IPS DF 19.7 (cell line): ENCODE data around the gene AMBRA1.

Experiments
- DNase-seq: peaks from one replicate; pipeline ENCODE4 v3.0.0-alpha.2; 2013; ENCODE audit warnings: low read depth, low spot score

AMBRA1 gene

DNA sequence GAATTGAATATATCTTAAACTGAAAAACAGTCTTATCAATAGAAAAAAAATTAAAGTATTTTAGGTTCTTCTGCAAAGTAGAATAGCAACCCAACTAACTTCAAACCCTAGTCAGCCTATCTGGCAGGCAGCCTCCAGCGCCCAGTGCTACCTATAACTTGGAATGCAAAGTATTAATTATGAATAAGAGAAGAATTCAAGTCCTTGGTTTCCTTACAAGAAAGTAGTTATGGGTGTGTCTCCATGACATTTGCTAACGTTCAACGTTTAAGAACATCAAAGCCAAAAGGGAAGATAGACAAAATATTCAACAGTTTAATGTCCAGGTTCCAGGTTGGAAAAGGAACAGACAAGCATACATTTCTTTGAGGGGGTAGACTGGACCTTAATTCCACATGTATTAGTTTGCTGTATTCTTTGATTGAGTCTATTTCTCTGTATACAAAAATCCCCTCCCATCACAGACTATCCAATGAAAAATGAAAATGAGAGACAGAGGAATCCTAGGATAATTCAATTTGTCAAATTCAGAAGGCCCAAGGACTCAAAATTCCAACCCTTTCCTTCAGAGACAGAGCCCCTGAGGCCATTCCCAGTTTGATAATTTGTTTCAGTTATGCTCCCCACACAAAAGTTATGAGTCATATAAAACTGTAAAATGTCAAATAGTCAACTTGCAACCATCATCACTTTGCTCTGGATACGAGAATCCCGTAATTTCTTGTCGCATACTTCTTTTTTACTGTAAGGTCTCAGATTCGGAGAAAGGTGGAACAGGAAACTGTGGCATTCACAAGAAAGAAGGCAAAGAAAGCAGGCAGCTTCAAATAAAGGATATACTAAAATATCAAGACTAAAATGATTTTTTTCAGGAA lies 118.5 kb downstream of the AMBRA1 start:
- no peak for DNase-seq

- no peak for DNase-seq
Measured at GRCh38 chr11:46472662-46472994, 121.2 kb downstream of the AMBRA1 start.

GRCh38 chr11:46471943-46472661 lies 121.7 kb downstream of the AMBRA1 start:
- no peak for DNase-seq

DNA sequence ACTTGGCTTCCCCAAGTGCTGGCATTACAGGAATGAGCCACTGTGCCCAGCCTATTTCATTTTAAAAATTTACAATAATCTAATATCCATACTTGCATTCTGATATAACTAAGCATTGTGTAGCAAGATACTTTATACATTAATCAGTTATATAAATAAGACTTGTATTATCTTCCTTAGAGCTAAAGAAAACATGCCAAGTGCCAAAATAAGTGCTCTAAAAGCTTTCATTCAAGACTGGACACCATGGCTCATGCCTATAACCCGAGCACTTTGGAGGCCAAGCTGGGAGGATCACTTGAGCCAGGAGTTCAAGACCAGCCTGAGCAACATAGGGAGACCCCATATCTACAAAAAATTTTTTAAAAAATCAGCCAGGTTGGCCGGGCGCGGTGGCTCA lies 123.9 kb downstream of the AMBRA1 start:
- no peak for DNase-seq

DNA sequence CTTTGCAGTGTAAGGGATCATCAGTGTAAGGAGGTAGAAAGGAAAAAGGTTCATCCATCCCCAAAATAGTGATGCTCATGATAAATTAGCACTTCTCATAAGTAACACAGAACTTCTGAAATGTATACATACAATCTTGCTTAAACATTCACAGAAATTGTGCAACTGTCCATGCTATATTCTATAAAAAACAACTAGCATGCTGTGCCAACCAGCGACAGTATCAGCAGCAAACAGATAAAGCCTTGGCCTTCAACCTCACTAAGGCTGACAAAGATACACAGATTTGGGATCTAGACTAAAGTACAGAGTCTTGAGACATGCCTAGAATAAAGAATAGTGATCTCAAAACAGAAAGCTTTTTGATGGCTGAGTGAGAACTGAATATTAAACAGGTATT lies 128.1 kb downstream of the AMBRA1 start:
- DNase-seq = no peak

DNA sequence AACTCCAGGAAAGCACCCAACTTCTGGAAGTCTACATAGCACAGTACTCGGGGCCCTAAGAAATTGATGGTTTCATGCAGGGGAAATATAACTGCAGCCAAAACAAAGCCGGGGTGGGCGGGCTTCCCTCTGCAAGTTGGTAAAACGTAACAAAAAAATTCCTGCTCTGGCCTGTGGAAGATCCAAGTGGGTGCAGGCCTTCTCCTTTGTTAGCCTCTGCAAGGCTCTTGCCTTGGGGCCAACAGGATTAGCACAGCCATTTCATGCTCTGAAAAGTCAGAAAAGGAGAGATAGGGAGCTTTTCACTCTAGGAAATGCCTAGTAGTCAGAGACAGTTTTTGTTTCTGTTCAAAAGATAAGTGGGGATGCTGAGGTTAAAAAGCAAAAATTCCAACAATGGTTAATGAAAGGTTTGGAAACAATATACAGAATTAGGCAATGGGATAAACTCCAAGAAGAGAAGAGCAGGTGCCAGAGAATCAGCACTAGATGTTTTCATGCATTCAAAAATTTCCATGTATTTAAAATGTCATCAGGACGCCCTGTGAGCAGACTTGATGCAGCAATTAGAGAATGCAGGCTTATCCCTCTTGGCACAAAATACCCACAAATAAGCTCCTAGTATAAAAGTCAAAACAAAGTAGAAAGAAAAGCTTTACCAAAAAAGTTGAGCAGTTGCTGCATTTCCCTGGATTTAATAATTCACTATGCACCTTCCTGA lies 130.0 kb downstream of the AMBRA1 start:
- DNase-seq = no peak

- no peak for DNase-seq
Measured at GRCh38 chr11:46461461-46461927, 132.3 kb downstream of the AMBRA1 start.

GRCh38 chr11:46458491-46458890 lies 135.3 kb downstream of the AMBRA1 start:
- no peak for DNase-seq

DNA sequence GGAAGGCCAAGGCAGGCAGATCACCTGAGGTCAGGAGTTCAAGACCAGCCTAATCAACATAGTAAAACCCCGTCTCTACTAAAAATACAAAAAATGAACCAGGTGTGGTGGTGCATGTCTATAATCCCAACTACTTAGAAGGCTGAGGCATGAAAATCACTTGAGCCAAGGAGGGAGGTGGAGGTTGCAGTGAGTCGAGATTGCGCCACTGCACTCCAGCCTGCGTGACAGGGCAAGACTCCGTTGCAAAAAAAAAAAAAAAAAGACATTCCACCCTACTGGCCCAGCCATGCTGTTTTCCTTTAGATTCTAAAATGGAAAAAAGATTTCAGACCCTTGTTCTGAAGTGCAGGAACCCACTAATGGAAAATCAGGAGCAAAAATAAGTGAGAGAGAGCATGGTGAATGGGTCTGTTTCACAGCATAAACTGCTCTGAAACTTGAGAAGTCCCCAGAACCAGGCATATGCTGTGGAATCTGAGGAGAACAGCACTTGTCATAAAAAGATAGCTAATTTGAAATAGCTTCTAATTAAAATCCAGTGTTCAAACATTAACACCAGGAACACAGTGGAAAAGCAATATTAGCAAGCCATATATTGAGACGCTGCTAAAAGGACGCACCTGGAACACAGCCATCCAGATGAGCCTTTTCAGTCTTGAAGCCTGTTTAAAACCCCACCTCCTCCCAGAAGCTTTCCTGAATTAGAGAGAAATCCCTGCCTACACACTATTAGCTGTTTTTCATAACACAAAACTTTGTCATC lies 136.0 kb downstream of the AMBRA1 start:
- DNase-seq = no peak

- no peak for DNase-seq
Measured at GRCh38 chr11:46457021-46457420, 136.8 kb downstream of the AMBRA1 start.

- DNase-seq = no peak
Measured at GRCh38 chr11:46456269-46457001, 137.4 kb downstream of the AMBRA1 start.

GRCh38 chr11:46455834-46456233 lies 138.0 kb downstream of the AMBRA1 start:
- DNase-seq = no peak

DNA sequence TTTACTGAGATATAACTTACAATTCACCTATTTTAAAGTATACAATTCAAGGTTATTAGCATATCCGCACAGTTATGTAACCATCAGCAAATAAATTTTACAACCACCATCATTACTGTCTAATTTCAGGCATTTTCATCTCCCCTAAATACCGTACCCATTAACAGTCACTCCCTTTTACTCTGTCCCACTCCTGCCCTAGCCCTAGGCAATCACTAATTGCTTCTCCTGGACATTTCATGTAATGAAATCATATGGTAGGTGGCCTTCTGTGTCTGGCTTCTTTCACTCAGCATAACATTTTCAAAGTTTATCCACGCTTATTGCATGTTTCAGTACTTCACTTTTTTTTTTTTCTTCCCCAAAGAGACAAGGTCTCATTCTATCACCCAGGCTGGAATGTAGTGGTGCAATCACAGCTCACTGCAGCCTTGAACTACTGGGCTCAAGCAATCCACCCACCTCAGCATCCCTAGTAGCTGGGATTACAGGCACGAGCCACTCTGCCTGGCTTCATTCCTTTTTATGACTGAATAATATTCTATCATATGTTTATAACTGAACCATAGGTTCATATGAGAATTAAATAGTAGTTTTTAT lies 140.8 kb downstream of the AMBRA1 start:
- DNase-seq = no peak

DNA sequence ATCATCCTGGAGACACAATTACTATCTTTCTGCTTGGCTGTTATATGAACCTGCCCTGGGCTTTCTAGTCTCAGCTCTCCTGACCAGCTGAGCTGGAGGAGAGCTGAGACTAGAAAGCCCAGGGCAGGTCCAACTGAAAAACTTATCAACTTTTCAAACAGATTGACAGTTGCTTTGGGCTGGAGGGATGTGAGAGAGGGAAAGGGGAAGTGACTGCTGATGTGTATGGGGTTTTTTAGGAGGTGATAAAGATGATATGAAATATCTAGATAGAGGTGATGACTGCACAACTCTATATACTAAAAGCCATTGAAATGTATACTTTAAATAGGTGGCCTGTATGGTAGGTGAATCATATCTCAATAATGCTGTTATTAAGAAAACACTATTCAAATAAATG lies 142.1 kb downstream of the AMBRA1 start:
- DNase-seq = no peak

DNA sequence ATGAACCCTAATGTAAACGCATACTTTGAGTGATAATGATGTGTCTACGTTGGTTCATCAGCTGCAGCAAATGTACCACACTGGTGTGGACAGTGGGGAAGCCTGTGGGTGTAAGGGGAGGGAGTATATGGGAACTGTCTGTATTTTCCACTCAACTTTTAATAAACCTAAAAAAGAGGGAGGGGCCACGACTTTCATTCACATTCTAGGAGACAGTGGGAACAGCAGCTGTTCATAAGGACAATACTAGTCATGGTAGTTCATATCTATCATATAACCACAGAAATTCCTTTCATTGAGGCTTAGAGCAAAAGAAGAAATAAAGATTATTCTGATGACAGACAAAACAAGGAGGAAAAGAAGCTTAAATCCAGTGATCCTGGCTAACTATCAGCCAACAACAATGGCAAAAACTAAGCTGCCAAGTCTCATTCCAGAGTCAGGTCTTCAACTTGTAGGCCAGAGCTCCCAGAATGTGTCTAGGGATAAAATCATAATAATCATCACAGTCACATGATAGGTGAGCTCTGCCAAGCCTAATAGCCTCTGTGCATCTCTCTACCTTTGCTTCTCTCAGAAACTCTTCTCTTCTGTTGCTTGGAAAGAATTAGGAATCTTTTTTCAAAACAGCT lies 142.9 kb downstream of the AMBRA1 start:
- DNase-seq = no peak

GRCh38 chr11:46447544-46447943 lies 146.3 kb downstream of the AMBRA1 start:
- no peak for DNase-seq

- DNase-seq = no peak
Measured at GRCh38 chr11:46445920-46446771, 147.7 kb downstream of the AMBRA1 start.

DNA sequence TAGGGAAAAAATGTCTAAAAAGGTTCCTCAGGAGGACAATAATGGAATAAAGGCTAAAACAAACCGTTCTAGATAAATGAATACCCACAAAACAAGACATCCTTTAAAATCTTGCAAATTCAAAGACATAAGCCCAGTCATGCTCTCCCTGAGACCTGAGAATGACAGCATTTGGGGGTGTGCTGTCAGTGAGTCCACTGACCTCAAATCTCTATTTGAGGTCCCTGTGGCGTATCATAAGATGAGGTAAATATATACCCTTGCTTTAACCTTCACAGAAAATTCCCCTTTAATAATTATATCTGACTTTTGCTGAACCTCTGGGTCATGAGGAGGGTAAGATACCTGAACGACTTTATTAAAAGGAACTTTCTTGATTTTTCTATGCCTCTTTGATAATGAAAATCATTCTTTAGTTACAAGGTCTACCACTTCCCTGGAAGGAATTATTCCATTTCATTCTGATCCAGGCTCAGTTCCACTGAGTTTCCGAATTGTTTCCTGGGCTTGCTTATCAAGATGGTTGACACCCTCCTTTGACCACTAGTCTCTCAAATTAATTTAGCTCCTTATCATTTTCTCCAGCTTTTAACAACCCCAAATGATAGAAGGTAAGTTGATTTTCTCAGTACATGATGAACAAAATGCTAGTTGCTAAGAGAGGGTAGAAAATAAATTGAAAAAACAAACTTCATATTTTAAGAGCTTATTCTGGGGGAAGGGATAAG lies 148.5 kb downstream of the AMBRA1 start:
- DNase-seq = no peak
